HG02884 (cell line): Measurements from ENCODE around the gene HACL1.

ENCODE experiments used
- ATAC-seq: cut with Tn5 transposase; IDR thresholded peaks from one replicate; pipeline ENCODE4 v1.9.1; 2021; ENCODE audit warnings: mild to moderate bottlenecking, moderate library complexity; ENCODE audit not compliant: unreplicated experiment

The HACL1 gene

DNA sequence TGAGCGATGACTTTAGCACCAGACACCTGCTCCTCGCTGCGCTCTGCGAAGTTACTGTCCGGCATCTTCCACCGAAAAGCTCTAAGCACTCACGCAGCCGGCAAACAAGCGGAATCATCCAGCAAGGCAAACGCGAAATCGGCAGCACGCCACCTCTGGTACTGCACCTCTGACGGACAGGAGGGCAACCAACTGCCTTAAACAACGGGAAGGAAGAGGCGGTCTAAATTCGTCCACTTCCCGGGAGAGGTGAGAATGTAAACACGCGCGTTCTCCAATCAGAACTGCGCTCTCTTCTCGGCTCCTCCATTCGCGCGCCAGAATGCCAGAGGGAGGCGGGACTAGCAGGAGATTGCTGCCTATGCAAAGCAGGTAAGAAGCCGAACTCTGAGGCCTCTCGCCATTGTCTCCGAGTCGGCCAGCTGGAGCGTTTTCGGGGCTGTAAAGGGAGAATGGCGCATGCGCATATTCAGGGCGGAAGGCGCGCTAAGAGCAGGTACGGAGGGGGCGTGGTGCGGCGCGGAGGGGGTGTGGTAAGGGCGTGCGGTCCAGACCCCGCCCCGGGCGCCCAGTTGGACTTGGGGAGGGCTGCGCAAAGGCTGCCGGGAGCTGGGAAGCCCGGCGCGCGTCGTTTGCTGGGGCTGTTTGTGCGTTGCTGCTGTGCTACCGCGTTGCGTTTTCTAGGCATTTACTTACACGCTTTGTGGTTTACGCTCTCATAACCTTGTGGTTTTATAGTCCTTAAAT lies at the start of gene HACL1, which contains the start of gene BTD:
Gene HACL1 (minus strand): TSS at position 171 of the 747 bp plus-strand sequence. CDS start 106 bp downstream, at position 65.
Gene BTD (plus strand): TSS at position 347 of the 747 bp plus-strand sequence. CDS start 33,695 bp downstream, outside the sequence.
- ATAC-seq = peak; percentile 92

DNA sequence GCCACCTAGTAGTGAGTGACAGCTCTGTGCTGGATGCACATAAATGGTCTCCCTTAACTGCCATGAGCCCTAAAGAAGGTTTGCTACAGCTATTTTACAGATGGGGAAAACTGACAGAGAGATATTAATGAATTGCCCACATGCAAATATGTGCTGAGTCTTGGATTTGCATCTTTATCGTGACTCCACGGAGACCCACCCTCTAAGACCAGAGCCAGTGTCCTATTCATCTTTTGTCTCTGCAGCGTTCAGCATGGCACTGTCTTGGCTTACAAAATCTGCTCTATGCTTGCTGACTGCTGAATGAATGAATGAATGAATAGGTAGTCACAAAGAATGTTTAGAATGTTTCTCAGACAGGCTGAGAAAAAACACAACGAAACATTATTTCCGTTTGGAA lies 48.5 kb upstream of the HACL1 start:
- ATAC-seq = no peak

DNA sequence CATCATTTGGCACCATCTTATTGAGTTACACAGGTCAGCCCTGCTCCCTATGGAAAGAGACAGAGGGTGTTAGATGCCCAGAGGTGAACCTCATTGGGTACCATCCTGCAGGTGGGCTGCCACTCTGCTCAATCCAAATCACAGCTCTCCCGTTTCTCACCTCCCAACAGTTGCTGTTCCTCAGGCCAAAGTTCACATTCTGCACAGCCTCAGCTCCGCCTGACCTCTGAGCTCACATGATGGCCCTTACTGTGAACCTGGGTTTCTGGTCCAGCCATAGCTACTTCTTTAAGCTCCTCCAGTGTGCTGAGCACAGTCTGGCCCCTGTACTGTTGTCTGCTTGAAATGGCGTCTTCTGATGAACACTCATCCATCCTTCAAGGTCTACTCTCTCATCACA lies 48.0 kb upstream of the HACL1 start:
- ATAC-seq = no peak

DNA sequence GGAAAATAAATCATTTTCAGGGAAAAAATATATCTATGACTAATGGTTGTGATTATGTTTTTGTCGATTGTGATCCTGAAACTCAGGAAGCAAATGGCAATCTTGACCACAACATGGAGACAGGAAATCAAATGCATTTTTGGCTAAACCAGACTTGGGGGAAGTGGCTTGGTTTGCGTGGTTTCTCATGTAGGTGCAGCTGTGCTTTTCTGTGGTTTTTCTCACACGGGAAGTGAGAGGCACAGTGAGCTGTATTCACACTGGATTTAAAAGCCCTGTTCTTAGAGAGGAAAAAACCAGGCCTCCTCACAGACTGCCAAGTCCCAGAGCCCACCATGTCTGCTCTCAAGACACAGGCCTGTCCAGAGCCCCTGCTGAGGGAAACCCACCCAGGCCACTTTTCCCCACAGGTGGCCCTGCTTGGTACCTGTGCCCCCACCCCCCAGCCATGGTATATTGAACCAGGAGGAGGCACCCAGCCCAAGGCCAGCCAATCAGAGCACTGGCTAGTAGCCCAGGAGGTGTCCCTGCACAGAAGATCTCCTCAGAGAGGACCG lies 46.3 kb upstream of the HACL1 start:
- peak; percentile 97 for ATAC-seq

DNA sequence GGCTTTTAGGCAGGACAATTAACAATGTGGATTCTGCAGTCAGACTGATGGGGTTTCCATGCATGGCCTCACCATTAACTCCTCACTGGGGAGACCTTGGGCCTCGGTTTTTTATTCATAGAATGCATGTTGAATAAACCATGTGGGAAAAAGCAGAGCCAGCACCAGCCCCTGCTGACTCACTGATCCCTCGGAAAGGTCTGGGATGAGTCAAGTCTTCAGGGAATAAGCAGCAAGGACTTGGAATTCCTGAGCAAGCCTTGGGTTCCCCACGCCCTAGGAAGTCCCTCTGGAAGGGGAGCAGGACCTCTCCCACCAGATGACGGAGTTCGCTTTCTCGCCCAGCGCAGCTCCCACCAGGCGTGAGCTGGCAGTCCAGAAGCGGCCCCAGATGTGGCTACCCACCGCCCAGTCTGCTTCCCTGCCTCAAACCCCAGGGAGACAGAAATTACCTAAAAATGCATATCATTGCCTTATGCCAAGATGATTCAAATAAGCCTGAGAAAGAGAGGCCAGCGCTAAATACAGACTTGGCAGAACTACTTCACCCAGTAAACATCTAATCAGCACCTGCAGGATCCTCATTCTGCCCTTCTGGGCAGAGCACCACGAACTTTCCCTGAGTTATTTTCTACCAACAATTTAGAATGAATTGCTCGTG lies 45.6 kb upstream of the HACL1 start:
- ATAC-seq = peak; percentile 23

DNA sequence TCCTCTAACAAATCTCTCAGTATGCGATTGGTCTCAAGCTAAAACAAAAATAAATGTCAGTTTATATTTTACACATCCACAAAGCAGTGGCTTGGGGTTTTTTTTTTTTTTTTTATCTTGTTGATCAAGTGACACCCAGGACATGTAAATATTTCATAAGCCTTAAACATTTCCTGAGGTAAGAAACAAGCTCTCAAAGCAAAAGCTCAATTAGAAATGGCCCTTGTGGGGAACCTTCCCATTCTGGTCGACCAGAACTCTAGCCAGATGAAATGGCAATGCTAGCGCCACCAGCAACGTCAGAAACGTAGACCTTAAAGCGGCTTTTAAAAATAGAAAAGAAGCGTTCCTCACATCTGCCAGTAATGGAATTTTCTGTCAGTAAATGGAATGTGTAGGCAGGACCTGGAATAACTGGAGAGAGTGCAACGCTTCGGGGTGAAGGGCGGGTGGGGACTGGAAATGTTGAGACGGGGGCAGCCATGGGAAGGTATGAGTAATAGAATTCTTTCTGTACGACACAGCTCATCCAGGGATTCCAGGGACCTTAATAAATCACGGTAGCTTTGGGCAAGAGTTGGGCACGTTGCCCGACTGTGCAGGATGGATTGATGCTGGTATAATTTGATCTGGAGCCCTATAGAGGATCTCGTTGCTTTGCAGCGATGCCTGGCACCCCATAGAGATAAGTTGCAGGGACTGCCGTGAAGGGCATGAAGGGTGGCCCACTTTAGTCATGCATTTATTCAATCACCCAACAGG lies 44.6 kb upstream of the HACL1 start:
- ATAC-seq = no peak

DNA sequence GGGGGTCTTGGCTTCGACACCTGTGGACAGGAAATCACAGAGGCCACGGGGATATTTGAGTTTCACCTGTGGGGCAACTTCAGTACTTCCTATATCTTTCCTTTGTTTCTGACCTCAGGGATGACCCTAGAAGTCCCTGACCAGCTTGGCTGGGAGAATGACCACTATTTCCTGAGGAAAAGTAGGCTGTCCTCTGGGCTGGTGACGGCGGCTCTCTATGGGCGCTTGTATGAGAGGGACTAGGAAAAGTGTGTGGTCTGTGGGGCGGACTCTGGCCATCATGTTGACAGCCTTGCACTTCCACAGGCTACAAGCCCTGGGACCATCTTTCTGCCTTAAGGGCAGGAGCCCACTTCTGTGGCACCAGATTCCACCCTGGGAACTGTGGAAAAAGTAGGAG lies 43.9 kb upstream of the HACL1 start:
- ATAC-seq = no peak

DNA sequence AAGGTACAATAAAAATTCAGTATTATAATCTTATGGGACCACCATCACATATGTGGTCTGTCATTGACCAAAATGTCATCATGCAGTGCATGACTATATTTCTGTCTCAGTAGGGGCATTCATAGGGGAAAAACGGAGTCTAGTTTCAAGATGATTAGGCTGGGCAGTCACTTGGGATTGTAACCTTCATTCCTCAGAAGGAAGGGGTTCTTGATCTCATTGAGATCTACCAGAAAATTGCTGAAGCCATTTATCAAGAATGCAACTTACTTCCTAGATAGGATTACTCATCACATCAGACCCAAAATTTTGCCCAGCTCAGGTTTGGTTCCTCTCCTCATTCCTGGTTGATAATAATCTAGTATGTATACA lies 37.5 kb upstream of the HACL1 start:
- no peak for ATAC-seq

DNA sequence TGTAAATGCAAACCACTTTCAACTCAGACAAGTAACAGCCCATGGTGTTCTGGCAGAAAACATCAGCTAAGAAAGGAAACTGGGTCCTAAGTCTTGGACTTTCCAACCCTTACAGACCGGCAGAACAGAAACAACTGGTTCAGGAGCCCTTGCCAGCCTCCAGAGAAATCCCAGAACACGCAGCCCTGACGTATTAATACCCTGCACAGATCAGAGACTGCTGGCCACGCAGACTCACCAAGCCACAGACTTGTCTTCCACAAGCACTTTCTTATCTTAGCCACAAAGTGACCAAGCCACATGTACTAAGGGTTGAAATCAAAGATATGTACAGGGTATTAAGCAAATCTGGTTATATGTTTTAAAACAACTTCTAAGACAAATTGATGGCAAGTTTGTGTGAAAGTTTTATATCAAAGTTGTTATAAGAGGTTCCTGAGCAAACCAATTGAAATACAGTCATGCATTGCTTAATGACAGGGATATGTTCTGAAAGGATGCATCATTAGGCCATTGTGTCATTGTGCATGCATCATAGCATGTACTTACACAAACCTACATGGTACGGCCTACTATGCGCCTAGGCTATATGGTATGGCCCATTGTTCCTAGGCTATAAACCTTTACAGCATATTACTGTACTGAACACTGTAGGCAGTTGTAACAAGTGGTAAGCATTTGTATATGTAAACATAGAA lies 37.0 kb upstream of the HACL1 start:
- no peak for ATAC-seq

DNA sequence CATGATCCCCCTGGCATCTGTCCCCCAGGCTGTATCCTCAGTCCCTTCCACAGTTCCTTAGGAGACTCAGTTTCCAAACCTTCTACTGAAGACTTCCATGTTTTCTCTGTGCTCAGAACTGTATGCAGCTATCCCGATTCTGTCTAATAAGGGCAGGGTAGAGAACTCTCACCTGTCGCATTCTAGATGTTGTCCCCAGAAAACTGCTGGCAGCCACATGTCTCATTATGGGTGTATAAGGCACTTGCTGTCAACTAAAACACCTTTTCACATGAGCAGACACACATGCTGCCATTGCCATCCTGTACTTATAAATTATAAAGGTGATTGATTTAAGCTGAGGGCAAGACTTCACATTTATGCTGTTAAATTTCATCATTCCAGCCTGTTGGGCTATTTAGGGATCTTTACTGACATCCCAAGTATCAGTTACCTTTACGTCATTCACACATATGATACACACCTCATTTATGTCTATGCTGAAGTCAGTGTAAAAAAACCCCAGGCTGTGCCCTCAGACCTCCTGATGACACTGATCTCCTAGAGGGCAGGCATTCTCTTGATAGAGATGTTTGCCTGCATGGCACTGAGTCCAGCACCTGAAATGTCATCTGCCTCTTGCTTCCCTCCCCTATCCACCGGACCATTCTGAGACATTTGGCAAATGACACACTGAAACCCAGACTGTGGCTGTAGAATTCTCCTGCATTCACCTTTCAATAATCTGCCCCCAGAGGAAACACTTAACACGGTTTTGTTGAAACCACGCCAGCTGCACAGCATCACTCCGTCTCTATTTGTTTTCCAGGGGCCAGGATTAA lies 36.0 kb upstream of the HACL1 start:
- no peak for ATAC-seq

DNA sequence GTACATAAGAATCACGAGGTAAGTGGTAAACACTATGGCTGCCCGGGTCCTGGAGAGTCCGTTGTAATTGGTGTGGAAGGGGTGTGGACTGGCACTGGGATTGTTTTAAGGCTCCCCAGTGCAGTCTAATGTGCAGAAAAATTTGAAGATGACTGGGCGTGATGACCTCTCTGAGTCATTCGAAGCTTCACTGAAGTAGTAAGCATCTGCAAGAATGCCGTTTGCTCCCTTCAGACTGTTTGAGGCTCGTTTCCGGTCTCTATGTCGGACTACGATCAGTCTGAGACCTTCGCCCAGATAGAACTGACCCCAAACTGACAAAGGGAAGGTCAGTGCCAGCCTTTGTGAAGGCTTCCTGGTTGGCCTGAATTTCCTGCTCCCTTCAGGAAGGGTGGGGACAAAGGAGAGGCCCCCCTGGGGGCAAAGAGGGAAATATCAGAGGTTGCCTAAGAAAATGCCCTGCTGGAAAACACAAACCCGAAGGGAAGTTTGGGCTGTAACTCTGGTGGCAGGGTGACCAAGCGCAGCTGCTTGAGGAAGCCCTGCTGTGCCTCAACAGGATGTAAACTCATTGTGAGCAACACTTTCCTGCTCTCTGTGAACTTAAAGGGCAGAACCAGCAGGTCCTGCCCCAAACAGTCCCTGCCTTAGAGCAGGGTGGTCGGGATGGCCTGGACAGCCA lies 34.8 kb upstream of the HACL1 start:
- no peak for ATAC-seq

DNA sequence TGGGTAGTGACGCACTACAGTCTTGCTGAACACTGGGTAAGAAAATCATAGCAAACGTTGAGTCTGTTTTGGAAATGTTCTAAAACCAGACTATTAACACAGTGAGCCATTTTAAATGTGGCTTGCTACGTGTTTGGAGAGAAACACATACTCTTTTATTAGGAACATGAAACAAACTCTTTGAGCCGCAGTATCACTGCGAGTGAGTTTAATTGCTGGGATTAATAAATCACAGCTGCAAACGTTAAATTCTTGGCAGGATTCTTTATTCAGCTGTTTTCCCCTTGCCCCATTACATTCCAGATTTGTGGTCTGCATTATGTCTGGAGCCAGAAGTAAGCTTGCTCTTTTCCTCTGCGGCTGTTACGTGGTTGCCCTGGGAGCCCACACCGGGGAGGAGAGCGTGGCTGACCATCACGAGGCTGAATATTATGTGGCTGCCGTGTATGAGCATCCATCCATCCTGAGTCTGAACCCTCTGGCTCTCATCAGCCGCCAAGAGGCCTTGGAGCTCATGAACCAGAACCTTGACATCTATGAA lies 33.8 kb upstream of the HACL1 start:
- no peak for ATAC-seq

DNA sequence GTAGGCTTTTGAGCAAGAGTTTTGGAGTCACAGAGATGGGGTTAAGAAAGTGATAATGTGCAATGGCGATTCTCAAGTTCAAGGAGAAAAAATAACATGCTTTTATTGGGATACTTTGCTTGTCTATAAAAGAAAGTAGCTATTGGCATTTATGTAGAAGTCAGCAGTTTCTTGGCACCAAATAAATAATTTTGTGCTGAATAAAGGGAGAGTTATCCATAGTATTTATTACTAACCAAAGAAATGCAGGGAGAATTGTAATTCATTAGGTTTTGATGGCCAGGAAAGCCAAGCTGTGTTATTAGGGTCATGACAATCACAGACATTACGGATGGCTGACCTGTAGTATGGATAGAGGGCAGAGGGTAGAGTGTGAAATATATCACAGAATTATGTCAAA lies 33.3 kb upstream of the HACL1 start:
- ATAC-seq = no peak

DNA sequence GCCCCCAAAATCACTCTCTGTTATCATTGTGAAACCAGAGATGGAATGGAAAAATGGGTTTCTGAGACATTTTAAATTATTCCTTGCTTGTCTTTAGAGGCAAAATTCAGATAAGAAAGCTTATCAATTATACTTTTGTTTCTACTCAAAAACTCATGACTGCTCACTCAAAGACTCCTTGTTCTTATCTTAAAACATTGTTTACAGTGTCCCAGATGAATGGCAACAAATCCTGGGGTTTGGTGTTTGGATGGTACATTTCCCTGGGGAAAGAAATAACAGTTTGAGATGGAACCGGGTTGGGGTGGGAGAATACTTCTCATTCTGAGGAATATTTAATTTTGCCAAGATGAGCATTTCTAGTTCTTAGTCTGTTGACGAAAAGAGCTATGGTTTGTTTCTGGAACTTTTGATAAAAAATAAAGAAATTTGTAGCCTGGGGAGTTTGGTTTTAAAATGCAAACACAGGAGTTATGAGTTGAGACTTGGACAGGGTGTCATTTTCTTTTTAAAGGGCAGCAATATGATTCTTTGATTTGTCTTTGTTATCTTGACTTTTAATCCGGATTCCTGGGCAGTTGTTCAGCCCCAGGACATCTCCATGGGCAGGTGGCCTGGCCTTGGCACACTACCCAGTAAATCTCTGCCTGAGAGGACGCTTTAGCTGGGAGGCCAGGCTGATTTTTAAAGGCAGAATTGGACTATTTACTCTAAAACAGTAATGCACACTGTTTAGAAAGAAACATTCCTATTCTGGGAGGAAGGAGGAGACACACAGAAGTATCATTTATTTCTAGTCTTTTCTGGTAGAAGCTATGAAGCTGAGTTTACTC lies 32.6 kb upstream of the HACL1 start:
- no peak for ATAC-seq

DNA sequence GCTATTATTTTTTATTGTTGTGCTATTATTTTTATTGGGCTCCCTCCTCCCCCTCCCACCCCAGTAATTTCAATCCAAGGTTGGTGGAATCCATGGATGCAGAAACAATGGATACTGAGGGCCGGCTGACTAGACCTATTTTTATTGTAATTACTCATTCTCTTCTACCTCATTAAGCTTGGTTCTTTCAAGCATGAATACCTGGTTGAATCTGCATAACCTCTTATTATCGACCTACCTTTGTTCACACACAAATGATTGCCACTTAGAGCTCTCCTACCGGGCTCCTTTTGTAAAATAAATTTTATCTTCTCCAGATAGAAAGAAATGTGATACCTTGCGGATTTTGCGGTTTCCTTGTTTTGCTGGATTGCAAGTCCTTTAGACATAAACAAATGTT lies 31.8 kb upstream of the HACL1 start:
- no peak for ATAC-seq

DNA sequence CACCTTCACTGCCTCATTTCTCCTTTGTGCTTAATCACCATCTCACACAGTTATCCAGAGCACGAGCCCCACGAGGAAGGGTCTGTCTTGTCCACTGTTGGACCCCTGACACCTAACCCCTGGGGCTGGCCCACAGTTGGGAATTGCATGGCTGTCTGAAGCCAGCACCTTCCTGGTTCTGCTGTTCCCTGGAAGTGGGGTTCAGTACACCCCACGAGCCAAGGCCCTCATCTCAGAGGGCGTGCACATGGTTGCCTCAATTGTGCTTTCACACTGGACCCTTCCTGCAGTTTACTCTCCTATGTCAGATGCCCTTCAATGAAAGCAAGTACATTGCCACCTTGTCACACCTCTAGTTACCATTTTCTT lies 30.8 kb upstream of the HACL1 start:
- ATAC-seq = no peak

DNA sequence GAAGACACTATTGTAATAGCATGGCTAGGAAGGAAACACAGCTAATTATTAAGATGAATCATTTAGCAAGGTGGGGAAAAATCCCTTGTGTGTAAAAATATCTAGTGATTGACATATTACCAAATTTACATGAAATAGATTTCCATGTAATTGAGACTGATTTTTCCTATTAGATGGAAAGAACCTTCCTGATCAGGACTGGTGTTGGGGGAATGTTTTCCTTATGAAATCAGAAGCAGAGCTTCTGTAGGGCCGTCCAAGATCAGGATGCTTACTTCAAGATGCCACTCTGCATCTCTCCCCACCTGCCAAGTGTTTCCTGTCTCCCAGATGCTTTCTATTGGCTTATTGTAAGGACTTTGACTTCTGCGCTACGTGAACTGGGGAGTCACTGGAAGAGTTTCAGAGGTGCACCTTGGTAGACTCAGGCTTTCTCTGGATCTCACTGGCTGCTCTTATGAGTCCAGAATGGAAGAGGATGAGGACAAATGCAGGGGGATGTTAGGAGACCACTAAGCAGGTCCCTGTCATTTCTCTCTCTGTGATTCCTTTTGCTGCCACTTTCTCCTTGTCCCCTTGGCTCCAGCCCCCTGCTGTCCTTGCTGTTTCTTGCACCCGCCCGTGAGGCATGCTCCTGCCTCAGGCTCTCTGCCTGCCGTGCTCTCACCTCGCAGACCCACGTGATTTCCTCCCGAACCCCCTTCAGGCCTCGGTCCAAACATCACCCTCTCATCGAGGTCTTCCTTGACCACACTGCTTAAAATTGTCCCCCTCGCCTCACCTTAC lies 30.2 kb upstream of the HACL1 start:
- ATAC-seq = no peak
